Gastroesophageal sphincter (tissue), 3 donors: ENCODE results near the gene TMEM267.

Source experiments
- EP300 ChIP-seq: sonication (generic); formaldehyde crosslinking; IDR thresholded peaks from one replicate; pipeline ENCODE4 v1.6.1; 2017; ENCODE audit warnings: antibody characterized with exemption, mild to moderate bottlenecking
- POLR2A ChIP-seq, 2 donors: fragments of 450-650 bp; IDR thresholded peaks; one replicate each; pipeline ENCODE4 v1.6.1; 2017; ENCODE audit warnings: antibody characterized with exemption in 2 of 2, mild to moderate bottlenecking in 2 of 2, moderate library complexity in 1 of 2
- POLR2AphosphoS5 ChIP-seq: sonication (generic); formaldehyde crosslinking; IDR thresholded peaks from one replicate; pipeline ENCODE4 v1.6.1; 2017; ENCODE audit warnings: antibody characterized with exemption
- TF ChIP-seq, protein P1 (sequence below), 4 experiments: fragments of 200-600 bp in 2 of 4; fragments of 450-650 bp in 2 of 4; sonication (generic) in 1 of 4; IDR thresholded peaks; one replicate each; pipeline ENCODE4 v1.5.1; 2017 to 2019; ENCODE audit warnings: antibody characterized with exemption in 4 of 4, mild to moderate bottlenecking in 2 of 4, moderate library complexity in 2 of 4

GRCh38 chr5:43483298-43484105 lies at the start of gene TMEM267:
- peak; percentile 95 for TF ChIP-seq POLR2AphosphoS5
- TF ChIP-seq, protein P1, sequence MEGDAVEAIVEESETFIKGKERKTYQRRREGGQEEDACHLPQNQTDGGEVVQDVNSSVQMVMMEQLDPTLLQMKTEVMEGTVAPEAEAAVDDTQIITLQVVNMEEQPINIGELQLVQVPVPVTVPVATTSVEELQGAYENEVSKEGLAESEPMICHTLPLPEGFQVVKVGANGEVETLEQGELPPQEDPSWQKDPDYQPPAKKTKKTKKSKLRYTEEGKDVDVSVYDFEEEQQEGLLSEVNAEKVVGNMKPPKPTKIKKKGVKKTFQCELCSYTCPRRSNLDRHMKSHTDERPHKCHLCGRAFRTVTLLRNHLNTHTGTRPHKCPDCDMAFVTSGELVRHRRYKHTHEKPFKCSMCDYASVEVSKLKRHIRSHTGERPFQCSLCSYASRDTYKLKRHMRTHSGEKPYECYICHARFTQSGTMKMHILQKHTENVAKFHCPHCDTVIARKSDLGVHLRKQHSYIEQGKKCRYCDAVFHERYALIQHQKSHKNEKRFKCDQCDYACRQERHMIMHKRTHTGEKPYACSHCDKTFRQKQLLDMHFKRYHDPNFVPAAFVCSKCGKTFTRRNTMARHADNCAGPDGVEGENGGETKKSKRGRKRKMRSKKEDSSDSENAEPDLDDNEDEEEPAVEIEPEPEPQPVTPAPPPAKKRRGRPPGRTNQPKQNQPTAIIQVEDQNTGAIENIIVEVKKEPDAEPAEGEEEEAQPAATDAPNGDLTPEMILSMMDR (IDR thresholded peaks at IDR 0.05): no peak
- TF ChIP-seq POLR2A (IDR thresholded peaks at IDR 0.05): peak; percentile 67 to 89
- TF ChIP-seq EP300: no peak
